Measurements from ENCODE around the gene TLR4.

TLR4 gene

DNA sequence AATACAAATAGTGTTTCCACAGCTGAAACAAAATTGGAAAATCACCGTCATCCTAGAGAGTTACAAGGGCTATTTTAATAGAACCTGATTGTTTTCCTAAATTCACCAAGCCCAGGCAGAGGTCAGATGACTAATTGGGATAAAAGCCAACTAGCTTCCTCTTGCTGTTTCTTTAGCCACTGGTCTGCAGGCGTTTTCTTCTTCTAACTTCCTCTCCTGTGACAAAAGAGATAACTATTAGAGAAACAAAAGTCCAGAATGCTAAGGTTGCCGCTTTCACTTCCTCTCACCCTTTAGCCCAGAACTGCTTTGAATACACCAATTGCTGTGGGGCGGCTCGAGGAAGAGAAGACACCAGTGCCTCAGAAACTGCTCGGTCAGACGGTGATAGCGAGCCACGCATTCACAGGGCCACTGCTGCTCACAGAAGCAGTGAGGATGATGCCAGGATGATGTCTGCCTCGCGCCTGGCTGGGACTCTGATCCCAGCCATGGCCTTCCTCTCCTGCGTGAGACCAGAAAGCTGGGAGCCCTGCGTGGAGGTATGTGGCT lies at the start of gene TLR4:
TSS of gene TLR4 (plus strand) at position 380 of the 552 bp plus-strand sequence. CDS start at position 450, 70 bp downstream.
- no peak for DNase-seq

DNA sequence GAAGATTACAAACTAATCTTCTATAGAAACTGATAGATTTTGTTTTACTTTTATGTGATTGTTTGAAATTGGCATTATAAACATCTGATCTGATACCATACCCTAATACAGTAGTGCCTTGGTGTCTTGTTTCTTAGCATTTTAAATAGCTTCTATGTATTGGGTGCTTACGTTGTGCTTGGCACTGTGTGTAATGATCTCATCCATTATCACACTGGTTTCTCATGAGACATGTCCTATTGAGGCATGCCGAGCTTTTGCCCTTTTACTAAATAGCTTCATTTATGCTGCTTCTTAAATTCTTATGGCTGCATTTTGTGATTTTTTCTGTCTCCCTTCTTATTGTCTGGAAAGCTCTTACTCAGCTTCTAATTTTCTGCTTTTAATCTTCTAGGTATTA lies 48.2 kb upstream of the TLR4 start:
- no peak for DNase-seq

- no peak for DNase-seq
Measured at GRCh38 chr9:117662651-117663050, 41.6 kb upstream of the TLR4 start.

DNA sequence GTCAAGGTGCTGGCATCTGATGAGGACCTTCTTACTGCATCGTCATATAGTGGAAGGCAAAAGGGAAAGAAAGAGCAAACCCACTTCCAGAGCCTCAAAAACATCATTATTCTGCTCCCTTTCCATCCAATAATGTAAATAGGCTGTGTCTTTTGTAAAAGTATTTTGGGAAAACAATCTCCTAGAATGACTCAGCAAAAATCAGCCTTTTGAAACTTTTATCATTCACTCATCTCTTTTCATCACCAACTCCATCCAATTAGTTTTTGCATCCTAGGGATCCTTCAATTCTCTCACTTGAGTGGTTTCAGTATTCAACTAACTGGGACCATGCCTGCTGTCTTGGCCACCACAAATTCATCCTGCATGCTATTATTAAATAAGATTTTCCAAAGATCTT lies 39.8 kb upstream of the TLR4 start:
- DNase-seq: no peak

DNA sequence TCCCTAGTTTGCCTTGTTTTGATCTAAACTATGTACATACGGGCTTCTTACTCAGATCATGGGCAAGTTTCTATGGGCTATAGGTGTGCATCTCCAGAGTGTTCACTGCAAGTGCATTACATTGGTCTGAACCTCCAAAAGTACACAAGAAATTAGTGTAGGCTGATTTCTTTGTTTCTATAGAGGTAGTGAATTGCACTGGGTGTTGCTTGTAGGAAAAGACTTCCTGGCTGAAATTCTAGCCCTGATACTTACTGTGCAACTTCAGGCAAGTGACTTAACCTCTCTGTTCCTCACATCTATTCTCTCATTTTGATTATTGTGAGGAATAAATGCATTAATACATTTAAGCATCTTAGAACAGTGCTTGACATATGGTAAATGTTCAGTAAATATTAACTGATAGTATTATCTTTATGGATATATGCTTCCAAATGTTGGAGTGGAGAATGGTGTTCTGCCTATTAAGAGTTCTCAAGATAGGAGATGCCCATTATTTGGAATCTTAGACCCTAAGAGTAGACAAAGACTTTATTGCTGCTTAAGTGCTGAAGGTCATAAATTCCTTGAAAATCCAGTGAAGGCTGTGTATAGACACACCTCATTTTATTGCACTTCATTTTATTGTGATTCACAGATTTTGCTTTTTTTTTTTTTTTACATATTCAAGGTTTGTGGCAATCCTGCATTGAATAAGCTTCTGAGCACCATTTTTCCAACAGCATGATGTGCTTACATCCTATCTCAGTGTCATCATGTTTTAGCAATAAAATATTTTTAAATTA lies 38.4 kb upstream of the TLR4 start:
- no peak for DNase-seq

DNA sequence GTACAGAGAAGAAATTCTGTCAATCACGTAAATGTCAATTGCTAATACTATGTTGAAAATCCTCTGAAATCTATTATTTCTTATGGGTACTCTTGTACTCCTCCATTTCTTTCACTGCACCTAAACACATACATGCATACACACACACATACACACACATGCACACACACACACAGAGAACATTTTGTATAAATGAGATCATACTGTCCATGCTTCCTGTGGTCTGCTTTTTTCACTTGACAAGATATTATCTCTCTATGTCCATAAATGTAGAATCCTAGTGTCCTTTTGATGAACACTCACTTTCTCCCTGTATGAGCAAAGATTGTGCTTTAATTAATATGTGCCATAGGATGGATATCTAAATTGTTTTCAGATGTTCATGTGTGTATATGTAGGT lies 32.7 kb upstream of the TLR4 start:
- no peak for DNase-seq

GRCh38 chr9:117672369-117672768 lies 31.8 kb upstream of the TLR4 start:
- DNase-seq: no peak

DNA sequence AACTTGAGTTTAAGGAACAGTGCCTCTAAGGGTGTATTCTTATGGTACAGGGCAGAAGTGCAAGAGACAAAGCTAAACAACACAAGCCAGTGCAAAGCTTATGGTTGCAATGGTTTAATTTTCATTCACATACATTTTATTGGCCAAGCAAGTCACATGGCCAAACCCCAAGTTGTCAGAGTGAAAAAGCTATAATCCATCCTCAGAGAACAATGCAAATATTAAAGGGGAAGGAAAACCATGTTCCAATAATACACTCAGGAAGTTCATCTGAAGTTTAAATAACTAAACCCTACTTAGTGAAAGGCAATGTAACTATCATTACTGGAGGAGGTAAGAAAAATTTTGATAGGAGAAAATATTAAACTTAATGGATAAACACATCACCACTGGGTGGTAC lies 26.6 kb upstream of the TLR4 start:
- DNase-seq: no peak

DNA sequence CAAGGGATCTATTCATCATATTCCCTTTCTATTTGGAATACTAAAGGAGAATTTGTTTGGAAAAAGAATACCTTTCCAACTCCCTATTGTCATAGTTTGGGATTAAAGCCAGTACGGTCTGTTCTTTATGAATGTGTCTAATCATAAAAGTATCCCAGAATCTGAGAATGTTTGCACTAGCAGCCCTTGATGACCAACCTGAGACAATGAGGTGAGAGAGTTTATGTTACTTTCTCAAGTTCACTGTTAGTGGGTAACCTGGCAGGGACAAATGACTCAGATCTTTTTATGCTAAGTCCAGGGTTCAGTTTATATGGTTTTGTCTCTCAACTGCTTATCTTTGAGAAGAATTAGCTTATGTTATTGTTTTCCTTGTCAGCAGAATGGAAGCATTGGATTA lies 25.3 kb upstream of the TLR4 start:
- DNase-seq: no peak

GRCh38 chr9:117679416-117679815 lies 24.8 kb upstream of the TLR4 start:
- no peak for DNase-seq

DNA sequence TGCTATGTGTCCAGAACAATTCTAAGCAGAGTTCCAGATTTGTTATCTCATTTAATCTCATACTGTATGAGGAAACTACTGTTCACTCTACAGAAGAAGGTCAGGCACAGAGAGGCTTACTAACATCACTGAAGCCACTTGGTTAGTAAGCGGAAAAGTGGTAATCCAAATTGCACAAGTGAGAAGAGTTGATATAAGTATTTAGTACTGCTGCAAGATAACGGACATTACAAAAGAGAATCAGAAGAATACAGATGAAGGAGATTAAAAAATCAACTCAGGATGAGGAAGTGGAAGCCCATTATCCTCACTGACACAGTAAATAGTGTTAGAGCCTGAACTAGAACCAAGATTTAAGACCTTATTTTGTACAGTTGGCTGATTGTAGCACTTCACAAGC lies 22.3 kb upstream of the TLR4 start:
- DNase-seq: no peak

GRCh38 chr9:117682955-117683710 lies 21.1 kb upstream of the TLR4 start:
- no peak for DNase-seq

DNA sequence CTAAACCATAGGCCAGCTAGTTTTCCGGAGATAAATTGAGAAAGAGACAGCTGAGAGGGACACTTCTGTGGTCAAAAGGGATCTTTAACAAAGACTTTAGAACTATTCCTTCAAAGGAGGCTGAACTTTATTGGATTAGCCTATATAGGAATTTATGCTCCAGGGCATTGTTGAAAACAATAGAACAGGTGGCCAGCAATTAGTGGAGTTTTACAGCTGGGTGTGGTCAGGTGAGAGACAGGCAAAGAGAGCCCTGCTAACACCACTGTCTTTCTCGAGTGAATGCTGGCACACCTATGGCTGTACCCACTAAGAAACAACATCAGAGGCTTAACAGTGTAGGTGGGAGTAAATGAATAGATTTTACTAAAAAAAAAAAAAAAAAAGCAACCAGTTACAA lies 16.7 kb upstream of the TLR4 start:
- DNase-seq: no peak

DNA sequence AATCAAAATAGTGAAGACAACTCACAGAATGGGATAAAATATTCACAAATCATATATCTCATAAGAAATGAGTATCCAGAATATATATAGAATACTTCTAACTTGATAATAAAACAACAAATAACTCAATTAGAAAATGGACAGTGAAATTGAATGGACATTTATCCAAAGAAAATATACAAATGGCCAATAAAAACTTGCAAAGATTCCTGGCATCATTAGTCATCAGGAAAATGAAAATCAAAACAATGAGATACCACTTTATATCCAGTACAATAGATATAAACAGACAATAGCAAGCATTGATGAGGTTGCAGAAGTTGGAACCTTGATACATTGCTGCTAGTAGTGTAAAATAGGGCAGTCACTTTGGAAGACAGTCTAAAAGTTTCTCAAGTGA lies 12.8 kb upstream of the TLR4 start:
- DNase-seq: no peak

GRCh38 chr9:117696154-117696553 lies 8.0 kb upstream of the TLR4 start:
- no peak for DNase-seq

GRCh38 chr9:117697046-117697445 lies 7.2 kb upstream of the TLR4 start:
- DNase-seq: no peak

DNA sequence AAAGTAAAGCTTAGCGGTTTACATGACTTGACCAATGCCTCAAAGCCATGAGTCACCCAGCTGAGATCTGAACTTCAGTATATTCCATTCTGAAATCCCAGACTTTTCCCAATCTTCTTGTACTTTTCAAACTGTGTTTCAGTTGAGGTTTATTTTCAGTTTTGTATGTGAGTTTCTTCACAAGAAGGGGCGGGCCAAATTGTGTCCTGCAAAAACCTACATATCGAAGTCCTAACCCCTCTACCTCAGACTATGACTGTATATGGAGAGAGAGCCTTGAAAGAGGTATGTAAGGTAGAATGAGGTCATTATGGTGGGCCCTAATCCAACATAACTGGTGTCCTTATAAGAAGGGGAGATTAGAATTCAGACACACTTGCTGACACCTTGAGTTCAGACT lies 666 bp upstream of the TLR4 start:
- no peak for DNase-seq

- no peak for DNase-seq
Measured at GRCh38 chr9:117704597-117704996, 394 bp downstream of the TLR4 start.

- DNase-seq: no peak
Measured at GRCh38 chr9:117705386-117705785, 1.2 kb downstream of the TLR4 start.

DNA sequence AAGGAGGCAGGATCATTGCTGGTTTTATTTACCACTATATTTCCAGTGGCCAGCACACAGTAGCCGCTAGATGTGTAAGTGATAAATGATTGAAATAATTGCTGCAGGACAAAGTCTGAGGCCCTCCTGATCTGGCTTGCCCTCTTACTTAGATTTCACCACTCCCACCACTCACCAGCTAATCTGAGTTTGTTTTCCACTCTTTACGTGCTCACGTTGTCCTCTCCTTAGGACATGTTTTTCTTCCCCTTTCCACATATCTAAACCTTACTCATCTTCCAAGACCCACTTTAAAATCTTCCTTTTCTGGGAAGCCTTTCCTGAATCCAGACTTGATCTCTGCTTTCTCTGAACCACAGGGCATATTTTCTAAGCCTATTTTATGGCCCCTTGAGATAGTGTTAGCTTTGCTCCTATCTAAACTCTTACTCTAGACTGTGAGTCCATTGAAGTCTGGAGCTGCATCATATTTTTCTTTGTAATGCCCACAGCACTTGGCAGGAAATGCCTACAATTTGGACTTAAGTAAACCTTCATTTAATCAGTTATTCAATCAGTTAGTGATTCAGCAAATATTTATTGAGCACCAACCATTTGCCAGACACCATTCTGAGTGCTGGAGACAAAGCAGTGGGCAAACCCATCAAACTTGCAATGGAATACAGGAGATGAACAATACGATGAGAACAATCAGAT lies 2.4 kb downstream of the TLR4 start:
- no peak for DNase-seq

DNA sequence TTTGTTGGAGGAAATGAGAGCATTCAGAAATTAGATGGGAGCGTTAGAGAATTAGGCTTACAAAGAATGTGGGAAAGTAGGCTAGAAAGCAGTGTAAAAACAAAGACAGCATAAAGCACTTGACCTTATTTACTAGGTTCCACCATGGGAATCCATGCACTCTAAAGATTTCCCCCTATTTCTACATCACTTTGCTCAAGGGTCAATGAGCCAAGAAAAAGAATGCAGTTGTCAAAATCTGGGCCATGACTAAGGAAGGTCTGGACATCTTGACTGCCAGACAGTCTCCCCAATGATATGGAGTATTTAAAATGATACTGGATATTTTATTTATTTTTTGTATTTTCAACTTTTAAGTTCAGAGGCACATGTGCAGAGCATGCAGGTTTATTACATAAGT lies 3.4 kb downstream of the TLR4 start:
- no peak for DNase-seq

GRCh38 chr9:117709936-117710335 lies 5.7 kb downstream of the TLR4 start:
- DNase-seq: no peak

- DNase-seq: no peak
Measured at GRCh38 chr9:117714282-117714681, 10.1 kb downstream of the TLR4 start.

Measured in cerebellar nuclear complex (tissue), 1 donor.